Measurements from ENCODE around the gene GRN. TPM values are rescaled to one million over a fixed set of nuclear protein-coding genes. Genes with fewer than 3 reads are reported as not detected.
A peak's percentile ranks its signal among the peaks of the same experiment; 100 is the strongest.
"Not testable (repeated sequence)": the region's sequence is repeated elsewhere in the genome, so short reads cannot be mapped to it uniquely, and the experiment has no call there.

GRN gene
- total RNA-seq, 1 donor from 2014 or later, result 156 TPM

DNA sequence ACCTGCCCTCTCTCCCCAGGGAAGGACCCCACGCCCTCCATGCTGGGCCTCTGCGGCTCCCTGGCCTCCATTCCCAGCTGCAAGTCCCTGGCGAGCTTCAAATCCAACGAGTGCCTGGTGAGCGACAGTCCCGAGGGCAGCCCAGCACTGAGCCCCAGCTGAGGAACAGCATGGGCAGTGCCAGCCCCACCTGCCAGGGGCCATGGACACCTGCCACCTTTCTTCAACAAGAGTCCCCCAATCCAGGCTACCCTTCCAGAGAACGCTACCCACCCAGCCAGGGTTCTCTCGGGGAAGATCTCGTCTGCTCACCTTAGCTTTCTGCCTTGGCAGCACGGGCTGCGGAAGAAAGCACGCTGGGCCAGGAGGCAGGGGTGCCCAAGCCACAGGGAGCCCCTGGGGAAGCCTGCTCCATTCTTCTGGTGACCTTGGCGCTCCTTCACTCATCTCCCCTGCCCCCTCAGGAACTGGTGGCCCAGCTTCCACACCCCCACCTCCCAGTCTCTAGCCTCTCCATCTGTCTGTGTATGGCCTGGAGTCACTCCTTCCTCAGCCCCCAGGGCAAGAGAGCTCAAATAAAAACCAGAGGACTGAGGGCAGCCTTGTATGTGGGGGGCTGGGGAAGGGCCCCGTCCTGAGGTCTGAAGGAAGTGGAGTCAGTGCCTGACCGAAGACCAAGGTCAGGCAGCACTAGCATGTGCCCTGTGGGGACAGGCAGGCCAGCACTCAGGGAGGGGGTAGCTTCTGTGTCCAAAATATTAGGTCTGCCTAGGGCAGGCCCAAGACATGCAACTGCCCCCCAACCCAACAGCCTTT is 26.8 kb upstream of the GRN start:
- no peak for DNase-seq
- ATAC-seq, result no peak

DNA sequence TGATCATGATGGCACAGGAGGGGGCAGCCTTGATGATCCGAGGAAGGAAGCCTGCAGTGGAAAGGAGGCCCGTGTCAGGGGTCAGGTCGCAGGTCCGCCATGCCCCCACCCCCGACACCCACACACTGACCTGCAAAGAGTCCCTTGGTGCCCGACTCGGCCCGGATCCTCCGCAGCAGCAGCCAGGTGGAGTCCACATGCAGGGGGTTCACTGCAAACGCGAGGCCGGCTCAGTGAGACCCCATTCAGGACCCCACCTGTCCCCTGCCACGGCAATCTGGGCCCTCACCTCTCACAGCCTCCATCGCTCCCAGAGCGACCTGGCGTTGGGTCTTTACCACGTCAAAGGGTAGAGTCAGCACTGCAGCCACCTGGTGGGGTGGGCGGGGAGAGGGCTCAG is 25.0 kb upstream of the GRN start:
- ATAC-seq, result no peak
- intact Hi-C loops (cut with micrococcal nuclease), result no loop called here
- DNase-seq, result no peak

More for the DNA sequence above, 26.8 kb upstream of the GRN start:
- intact Hi-C loops (cut with micrococcal nuclease), result no loop called here

DNA sequence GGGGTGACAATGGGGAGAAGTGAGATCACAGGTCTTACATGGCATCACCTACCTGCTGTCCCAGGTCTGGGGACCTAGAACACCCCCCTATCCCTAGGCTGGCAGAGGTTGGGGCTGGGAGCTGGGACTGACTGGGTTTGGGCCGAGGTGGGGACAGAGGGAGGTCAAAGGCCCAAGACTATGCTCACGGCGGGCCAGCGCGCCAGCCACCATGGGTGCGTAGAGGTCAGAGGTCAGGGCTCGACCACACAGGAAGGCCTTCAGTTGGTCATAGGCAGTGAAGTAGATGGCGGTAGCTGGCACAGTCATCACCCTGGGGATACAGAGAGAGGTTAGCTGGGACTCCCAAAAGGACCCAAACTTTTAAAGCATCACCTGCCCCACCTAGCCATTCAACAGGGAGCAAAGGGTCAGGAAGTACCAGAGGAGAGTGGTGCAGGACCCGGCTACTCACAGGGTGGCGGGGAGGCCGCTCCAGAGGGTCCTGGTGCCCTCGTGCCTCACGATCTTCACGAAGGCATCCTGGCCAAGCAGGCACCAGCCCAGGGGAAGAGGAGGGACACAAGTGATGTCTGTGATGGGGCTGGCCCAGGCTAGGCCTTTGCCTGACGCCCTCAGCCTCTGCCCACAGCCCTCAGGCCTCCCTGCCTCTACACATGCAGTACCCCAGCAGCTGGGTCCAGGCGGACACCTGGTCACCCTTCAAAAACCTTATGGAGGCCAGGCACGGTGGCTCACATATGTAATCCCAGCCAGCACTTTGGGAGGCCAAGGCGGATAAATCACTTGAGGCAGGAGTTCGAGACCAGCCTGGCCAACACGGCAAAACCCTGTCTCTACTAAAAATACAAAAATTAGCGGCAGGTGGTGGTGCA is 23.6 kb upstream of the GRN start:
- ATAC-seq (no peak), DNase-seq (no peak)
- intact Hi-C loops (cut with micrococcal nuclease), result no loop called here

DNA sequence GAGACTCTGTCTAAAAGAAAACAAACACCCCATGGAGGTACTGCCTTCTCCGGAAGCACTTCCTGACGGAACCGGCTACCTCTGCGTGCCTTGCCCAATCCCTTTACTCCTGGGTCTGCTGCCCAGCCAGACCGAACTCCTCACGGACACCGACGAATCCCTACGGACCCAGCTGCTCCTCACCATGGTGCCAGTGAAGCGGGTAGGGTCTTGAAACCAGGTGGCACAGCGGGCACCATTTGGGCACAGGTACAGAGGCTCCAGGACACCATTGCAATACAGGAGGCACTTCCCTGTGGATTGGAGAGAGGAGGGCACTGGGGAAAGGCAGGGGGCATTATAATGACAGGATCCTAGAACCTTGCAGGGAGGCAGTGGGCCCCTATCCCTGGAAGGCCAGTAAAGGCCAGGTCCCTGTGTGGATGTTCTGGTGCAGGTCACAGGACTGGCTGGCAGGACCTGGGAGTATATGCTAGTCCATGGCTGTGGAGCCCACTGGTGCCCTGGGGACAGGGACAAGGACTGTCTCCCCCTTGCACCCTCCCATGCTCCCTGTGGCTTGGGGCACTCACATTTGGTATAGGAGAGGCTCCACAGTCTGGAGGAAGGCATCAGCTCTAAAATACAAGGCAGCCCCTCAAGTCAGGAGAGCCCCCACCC is 22.7 kb upstream of the GRN start:
- no peak for DNase-seq
- intact Hi-C loops (cut with micrococcal nuclease), result no loop called here
- no peak for ATAC-seq

DNA sequence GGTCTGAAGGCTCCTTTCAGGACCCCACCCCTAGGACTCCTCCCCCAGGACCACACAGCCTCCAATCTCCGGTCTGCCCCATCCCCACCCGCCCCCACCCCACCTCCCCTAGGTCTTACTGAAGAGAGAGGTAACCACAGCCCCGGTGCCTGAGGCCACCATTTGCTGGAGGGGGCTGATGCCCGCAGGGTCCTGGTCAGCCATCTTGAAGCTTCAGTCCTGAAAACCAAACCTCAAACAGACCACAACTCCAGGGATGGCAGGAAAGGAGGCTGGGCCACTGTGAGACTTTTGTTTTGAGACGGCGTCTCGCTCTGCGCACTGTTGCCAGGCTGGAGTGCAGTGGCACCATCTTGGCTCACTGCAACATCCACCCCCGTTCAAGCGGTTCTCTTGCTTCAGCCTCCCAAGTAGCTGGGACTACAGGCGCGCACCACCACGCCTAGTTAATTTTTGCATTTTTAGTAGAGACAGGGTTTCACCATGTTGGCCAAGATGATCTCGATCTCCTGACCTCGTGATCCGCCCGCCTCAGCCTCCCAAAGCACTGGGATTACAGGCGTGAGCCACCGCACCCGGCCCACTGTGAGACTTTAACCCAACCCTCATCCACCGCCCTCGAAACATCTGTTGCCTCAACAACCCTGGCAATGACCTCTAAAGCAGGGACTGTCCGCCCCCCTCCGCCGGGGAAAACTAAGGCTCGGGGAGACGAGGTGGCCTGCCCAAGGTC is 21.6 kb upstream of the GRN start:
- DNase-seq (no peak), ATAC-seq (no peak)
- intact Hi-C loops (cut with micrococcal nuclease), result no loop called here

DNA sequence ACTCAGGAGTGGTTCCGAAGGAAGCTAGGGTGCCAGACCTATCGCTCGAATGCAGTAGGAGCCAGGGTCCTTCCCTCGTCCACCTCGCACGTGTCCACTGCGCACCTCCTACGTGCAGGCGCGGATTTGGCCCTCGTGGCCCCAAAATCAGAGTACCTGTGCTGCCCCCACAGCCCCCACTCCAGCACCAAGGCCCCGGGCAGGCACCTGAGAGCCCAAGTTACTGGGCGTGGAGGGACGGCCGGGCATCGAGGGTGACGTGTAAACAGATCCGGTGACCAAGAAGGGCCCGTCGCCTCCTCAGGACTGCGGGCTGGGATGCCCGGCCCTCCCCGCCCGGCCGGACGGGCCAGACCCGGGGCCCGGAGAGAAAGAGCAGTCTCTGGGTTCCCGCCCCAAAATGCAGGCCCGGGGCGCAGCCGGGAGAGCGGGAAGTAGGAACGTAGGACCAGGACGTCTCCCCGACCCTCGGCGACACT is 21.0 kb upstream of the GRN start:
- ATAC-seq (no peak), DNase-seq (peak; percentile 46)
- intact Hi-C loops (cut with micrococcal nuclease), result no loop called here

DNA sequence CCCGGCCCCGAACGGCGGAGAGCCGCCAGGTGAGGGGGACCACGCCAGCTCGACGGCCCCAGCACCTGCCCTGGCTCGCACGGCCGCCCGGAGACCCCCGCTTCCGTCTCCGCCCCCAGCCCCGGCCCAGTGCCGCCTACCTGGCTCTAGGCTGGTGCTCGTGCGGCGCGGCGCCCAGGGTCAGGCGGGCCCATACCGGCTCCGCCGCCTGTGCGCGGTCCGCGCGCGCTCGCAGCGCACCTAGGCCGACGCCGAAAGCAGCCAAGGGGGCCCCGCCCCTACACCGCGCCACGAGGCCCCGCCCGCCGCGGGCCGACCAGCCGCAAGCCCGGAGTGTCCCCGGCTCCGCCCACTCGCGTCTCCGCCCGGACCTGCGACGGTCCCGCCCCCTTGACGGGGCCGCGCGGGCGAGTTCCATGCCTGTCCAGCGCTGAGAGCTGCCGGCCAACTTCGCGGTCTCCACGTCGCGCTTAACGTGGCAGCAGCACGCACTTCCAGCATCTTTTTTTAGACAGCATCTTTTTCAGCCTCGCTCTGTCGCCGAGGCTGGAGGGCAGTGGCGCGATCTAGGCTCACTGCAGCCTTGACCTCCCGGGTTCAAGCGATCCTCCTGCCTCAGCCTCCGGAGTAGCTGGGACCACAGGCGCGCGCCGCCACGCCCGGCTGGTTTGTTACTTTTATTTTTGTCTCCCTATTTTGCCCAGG is 20.4 kb upstream of the GRN start, which contains the start of gene SLC25A39:
SLC25A39 (minus strand) TSS at position 253 of the 705 bp plus-strand sequence. CDS start 1,261 bp downstream, outside the sequence.
- DNase-seq, result peak; percentile 98
- intact Hi-C loops (cut with micrococcal nuclease), result loop anchor here (5.0 kb wide), 1 partner anchor 107 kb away; the partner anchor contains the start of gene UBTF
- ATAC-seq, result peak; percentile 91

DNA sequence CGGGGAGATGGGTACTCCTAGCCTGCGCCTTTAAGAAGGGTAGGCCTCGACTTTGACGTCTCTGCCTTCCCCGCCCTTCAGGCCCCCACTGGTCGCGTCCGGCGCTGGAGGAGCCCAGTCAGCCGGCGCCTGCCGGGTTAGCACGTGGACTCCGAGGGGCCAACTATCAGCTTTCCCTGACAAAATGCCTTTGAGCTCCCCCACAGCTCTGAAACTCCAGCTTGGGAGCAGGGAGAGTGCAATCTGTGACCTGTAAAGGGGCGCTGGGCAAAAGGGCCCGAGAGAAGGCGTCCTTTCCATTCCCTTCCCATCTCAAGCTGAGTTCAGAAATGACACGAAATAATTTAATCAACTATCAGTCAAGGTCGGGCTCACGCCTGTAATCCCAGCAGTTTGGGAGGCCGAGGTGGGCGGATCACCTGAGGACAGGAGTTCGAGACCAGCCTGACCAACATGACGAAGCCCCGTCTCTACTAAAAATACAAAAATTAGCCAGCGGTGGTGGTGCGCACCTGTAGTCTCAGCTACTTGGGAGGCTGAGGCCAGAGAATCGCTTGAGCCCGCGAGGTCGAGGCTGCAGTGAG is 18.1 kb upstream of the GRN start:
- DNase-seq (peak; percentile 97), ATAC-seq (peak; percentile 82)
- intact Hi-C loops (cut with micrococcal nuclease), result loop anchor here (5.0 kb wide), 1 partner anchor 110 kb away; the partner anchor contains the start of gene UBTF

DNA sequence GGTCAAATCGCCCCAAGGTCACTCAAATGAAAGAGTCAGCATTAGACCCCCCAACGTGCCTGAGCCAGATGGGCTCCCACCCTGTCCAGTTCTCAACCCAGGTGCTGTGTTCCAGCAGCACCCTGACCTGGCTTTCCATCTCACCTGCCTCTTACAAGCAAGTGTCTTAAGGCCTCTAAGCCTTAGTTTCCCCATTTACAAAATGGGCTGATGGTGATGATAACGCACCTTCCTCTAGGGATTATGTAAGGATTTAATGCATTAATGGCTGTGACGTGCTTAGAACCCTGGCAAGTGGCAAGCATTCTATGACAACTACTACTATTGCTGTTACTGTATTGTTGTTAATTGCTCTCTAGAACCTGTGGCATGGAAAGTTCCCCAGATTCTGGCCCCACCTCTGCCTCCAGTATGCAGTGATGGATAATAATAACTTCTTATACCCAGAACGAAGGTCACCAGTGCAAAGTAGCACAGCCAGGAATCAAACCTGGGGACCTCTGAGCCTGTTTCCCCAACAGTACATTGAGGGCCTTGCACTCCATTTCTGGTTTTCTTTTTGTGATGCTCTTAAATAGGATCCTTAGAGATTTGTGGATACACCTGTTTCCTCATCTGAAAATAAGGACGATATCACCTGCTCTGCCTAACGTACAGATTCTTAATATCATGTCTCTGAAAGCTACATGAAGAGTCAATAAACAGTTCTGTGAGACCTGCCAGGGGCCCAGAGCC is 17.2 kb upstream of the GRN start:
- intact Hi-C loops (cut with micrococcal nuclease), result loop anchor here (5.0 kb wide), 1 partner anchor 111 kb away; the partner anchor contains the start of gene UBTF

DNA sequence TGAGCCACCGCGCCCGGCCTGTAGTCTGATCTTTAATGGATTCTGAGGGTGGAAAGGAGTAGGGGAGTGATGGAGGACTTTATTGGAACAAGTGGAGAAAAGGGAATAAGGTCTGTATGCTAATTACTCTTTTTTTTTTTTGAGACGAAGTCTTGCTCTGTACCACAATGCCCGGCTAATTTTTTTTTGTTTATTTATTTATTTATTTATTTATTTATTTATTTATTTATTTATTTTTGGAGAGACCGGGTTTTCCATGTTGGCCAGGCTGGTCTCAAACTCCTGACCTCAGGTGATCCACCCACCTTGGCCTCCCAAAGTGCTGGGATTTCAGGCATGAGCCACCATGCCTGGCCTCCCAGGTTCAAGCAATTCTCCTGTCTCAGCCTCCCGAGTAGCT is 15.6 kb upstream of the GRN start:
- intact Hi-C loops (cut with micrococcal nuclease), result loop anchor here (5.0 kb wide), 1 partner anchor 112 kb away; the partner anchor contains the start of gene UBTF
- not testable (repeated sequence) for ATAC-seq, DNase-seq

More for the DNA sequence above, 17.2 kb upstream of the GRN start:
- ATAC-seq (no peak), DNase-seq (no peak)

DNA sequence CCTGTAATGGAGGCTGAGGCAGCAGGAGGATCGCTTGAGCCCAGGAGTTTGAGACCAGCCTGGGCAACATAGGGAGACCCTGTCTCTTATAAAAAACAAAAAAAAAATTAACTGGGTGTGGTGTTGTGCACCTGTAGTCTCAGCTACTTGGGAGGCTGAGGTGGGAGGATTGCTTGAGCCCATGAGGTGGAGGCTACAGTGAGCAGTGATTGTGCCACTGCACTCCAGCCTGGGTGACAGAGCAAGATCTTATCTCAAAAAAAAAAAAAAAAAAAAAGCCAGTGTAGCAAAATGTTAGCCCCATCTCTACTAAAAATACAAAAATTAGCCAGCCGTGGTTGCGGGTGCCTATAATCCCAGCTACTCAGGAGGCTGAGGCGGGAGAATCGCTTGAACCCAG is 14.8 kb upstream of the GRN start:
- intact Hi-C loops (cut with micrococcal nuclease); ATAC-seq: not testable (repeated sequence)
- peak; percentile 1 for DNase-seq

DNA sequence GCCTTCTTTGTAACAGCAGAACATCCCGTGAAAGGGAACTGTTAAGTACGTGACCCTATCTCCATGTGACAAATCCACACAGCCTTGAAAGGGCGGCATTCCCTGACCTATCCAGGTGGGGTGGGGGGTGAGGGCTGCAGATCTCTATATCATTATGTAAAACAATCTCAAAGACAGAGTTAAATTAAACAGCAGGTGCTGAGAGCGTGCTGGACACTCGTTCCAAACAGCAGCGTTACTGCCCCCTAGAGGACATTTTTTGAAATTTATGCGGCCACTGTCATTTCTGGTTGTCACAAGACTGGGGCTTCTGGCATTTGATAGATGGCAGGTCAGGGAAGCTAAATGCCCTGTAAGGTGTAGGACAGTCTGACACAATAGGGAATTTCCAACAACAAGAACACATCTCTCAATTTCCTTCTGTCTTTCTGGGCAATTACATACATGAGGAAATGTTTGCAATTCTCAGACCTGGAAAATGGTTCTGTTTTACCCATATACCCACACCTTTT is 13.8 kb upstream of the GRN start:
- intact Hi-C loops (cut with micrococcal nuclease), result no loop called here
- DNase-seq, result peak; percentile 52
- peak; percentile 37 for ATAC-seq

DNA sequence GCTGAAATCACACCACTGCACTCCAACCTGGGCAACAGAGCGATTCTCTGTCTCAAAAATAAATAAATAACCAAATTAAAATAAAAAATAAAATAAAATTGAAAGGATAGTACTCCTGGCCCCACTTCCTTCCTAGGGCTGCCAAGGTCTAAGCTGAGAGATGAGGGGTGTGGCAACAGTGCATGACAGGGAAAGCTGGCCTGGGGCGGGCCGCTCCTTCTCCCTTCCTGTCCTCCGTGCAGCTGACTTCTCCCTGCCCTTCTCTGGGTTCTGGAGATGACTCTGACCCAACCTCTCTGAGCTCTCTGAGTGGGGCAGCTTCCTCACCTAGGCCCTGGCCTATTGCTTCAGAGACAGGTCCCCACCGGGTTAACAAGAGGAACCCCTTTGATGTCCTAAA is 11.7 kb upstream of the GRN start:
- ATAC-seq, result peak; percentile 56
- intact Hi-C loops (cut with micrococcal nuclease), result no loop called here
- no peak for DNase-seq

DNA sequence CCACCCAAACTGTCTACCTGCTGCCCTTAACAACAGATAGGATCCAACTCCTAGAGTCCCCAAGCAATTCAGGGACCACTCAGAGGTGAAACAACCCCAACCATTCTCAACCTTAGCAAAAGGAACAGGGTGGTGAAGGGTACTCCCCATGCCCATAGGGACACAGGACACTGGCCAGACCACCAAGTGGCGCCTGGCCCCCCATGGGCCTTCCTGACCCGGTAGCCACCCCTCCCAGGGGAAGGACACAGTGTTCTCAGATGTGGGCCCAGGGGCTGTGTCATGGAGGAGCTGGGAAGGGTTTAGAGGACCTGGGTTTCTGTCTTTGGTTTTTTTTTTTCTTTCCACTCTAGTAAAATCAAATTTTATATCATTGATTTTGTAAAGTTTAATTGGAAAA is 10.8 kb upstream of the GRN start:
- intact Hi-C loops (cut with micrococcal nuclease), result no loop called here
- no peak for ATAC-seq
- no peak for DNase-seq

DNA sequence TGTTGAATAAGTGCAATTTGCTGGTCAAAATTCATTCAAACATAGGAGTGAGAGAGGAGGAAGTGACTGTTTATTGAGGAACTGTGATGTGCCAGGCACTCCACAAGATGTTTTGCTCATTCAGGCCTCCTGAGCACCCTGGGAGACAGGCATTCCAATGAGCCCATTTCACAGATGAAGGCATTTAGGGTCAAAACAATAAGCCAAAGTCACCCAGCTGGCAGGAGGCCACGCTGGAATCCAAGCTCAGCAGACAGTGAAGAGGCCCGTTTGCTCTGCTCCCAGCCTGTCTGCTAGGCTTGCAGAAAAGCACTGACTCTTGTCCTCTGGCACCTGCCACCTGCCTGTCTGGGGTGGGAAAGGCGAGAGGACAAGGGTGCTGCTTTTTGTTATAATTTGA is 10.4 kb upstream of the GRN start:
- intact Hi-C loops (cut with micrococcal nuclease), result no loop called here
- no peak for ATAC-seq
- no peak for DNase-seq

DNA sequence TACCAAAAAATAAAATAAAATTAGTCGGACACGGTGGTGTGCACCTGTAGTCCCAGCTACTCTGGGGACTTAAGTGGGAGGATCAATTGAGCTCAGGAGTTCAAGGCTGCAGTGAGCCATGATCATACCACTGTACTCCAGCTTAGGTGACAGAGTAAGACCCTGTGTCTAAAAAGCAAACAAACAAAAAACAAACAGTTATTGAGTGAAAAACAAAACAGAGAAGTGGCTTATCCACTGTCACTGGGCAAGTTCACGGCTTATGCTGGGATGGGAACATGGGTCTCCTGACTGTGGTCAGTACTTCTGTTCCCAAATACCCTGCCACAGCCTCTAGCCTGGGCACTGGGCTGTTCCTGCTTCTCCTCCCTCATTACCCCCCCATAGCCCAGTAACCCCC is 9.5 kb upstream of the GRN start:
- intact Hi-C loops (cut with micrococcal nuclease), result no loop called here
- DNase-seq, result no peak
- no peak for ATAC-seq

DNA sequence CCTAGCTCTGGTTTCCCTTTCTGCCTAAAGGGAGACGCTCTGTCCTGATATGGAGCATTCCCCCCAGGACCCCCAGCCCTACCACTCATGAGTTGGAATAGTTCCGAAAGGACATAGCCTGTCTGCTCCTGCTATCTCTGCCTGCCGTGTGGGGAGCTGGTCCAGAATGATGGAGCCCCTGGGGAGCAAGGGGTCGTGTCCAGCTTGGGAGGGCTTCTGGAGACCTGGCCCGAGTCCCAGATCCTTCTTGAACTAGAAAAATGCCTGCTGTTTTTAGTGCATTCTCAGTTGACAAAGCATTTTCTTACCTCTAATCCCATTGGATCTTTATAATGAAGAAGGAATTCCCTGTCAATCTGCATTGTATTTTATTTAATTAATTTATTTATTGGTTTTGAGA is 9.1 kb upstream of the GRN start:
- no peak for DNase-seq
- no peak for ATAC-seq
- intact Hi-C loops (cut with micrococcal nuclease), result no loop called here

Data from left ventricle myocardium superior (tissue), 1 donor.